Activated B cell treated with CpG ODN at 0.5 μM for 24 hours (primary cell): ENCODE measurements around the gene CXCR5. TPM values are rescaled to one million over a fixed set of nuclear protein-coding genes. Genes with fewer than 3 reads are reported as not detected.

Experiments used
- ATAC-seq: fragments of 200-7000 bp; cut with Tn5 transposase; one replicate; pipeline ENCODE4 v1.10.0; 2021; ENCODE audit warnings: low read depth, mild to moderate bottlenecking, moderate library complexity
- CTCF ChIA-PET: fragments of 350-600 bp; sonication (Branson Sonifier 250); formaldehyde crosslinking; loops from one replicate; lab custom pipeline; 2021; ENCODE audit warnings: antibody characterized with exemption; lab: Charles Lee
- POLR2A ChIA-PET: fragments of 350-600 bp; sonication (Branson Sonifier 250); formaldehyde crosslinking; loops from one replicate; lab custom pipeline; 2021; ENCODE audit warnings: antibody characterized with exemption; lab: Charles Lee
- DNase-seq: peaks from one replicate; pipeline ENCODE4 v3.0.0; 2022
- H3K27ac Mint-ChIP-seq: one replicate; pipeline ENCODE4 v1.8.0; 2020; ENCODE audit warnings: mixed read lengths
- H3K27me3 Mint-ChIP-seq: one replicate; pipeline ENCODE4 v1.8.0; 2021; ENCODE audit warnings: mixed read lengths
- H3K36me3 Mint-ChIP-seq: one replicate; pipeline ENCODE4 v1.8.0; 2021; ENCODE audit warnings: low read depth, mixed read lengths
- H3K4me1 Mint-ChIP-seq: one replicate; pipeline ENCODE4 v1.8.0; 2021; ENCODE audit warnings: mixed read lengths
- H3K4me3 Mint-ChIP-seq: one replicate; pipeline ENCODE4 v1.8.0; 2020; ENCODE audit warnings: mild to moderate bottlenecking, mixed read lengths
- H3K9me3 Mint-ChIP-seq: one replicate; pipeline ENCODE4 v1.8.0; 2020; ENCODE audit warnings: mixed read lengths
- CTCF ChIP-seq: fragments of 200-600 bp; IDR thresholded peaks from one replicate; pipeline ENCODE4 v1.8.0; 2022; ENCODE audit warnings: antibody characterized with exemption, mild to moderate bottlenecking
- intact Hi-C: fragments of 100-400 bp; cut with micrococcal nuclease; formaldehyde crosslinking; loops from one replicate; pipeline ENCODE4 v1.15.1; 2024
- total RNA-seq: library from RNA; stranded (reverse); gene quantifications from 2 replicates; pipeline ENCODE4 v1.2.3, GENCODE V29; 2022

The CXCR5 gene
- total RNA-seq, 1 donor from 2014 or later = 199 TPM

- TF ChIP-seq CTCF = no peak
- ChIA-PET CTCF (interaction anchor here (0.7 kb wide), 1 partner anchor 117 kb away, joined by 3 read pairs; no protein-coding TSS in a partner anchor), POLR2A (interaction anchor here (0.6 to 2.0 kb wide), 3 partner anchors 13 to 19 kb away, joined by 3 to 4 read pairs (median 4); no protein-coding TSS in a partner anchor)
- H3K27me3 Mint-ChIP-seq = no peaks in the 10 kb centered on the region
- no peak for DNase-seq
- ATAC-seq = no peak
- H3K9me3 Mint-ChIP-seq = no peaks in the 10 kb centered on the region
- peaks cover 31% of the 10 kb centered on the region for H3K4me1 Mint-ChIP-seq
- intact Hi-C loops = no loop called here
- H3K27ac Mint-ChIP-seq = peak overlapping the region; percentile 24
- H3K36me3 Mint-ChIP-seq = peaks cover 54% of the 10 kb centered on the region
- no peak overlapping the region for H3K4me3 Mint-ChIP-seq
Measured at GRCh38 chr11:118901494-118902335, 18.0 kb downstream of the CXCR5 start.

- Mint-ChIP-seq H3K27me3 (no peaks in the 10 kb centered on the region), H3K36me3 (peaks cover 54% of the 10 kb centered on the region), H3K27ac (no peak overlapping the region), H3K4me3 (no peak overlapping the region), H3K9me3 (no peaks in the 10 kb centered on the region), H3K4me1 (peaks cover 31% of the 10 kb centered on the region)
- DNase-seq = no peak
- intact Hi-C loops = no loop called here
- ATAC-seq = no peak
- TF ChIP-seq CTCF = no peak
- ChIA-PET POLR2A (interaction anchor here (1.5 to 2.0 kb wide), 2 partner anchors 7 to 110 kb away, joined by 4 to 6 read pairs; no protein-coding TSS in a partner anchor), CTCF (interaction anchor here (0.7 to 7.9 kb wide), 2 partner anchors 28 to 118 kb away, joined by 3 to 55 read pairs; no protein-coding TSS in a partner anchor)
Measured at GRCh38 chr11:118902336-118903203, 18.9 kb downstream of the CXCR5 start.

GRCh38 chr11:118903204-118904015 is 19.7 kb downstream of the CXCR5 start:
- Mint-ChIP-seq H3K27me3 (no peaks in the 10 kb centered on the region), H3K4me3 (no peak overlapping the region), H3K27ac (no peak overlapping the region), H3K9me3 (no peaks in the 10 kb centered on the region), H3K4me1 (peaks cover 25% of the 10 kb centered on the region), H3K36me3 (peaks cover 51% of the 10 kb centered on the region)
- no peak for ATAC-seq
- CTCF ChIA-PET = interaction anchor here (7.9 kb wide), 1 partner anchor 27 kb away, joined by 55 read pairs; no protein-coding TSS in a partner anchor
- POLR2A ChIA-PET = interaction anchor here (0.6 to 2.0 kb wide), 5 partner anchors 8 to 111 kb away, joined by 3 to 8 read pairs (median 6); no protein-coding TSS in a partner anchor
- no peak for TF ChIP-seq CTCF
- intact Hi-C loops = no loop called here
- no peak for DNase-seq

- intact Hi-C loops = loop anchor here (1.0 to 2.0 kb wide), 5 partner anchors 23 to 289 kb away; partner anchors contain the start of genes SLC37A4 and UPK2
- H3K4me1 Mint-ChIP-seq = peaks cover 39% of the 10 kb centered on the region
- ChIA-PET CTCF (interaction anchor here (0.7 to 7.9 kb wide), 10 partner anchors 13 to 218 kb away, joined by 3 to 55 read pairs (median 3); partner anchors contain the start of genes BCL9L, DDX6 and UPK2), POLR2A (interaction anchor here (1.4 to 9.2 kb wide), 3 partner anchors 21 to 117 kb away, joined by 3 to 57 read pairs (median 4); partner anchors contain the start of gene DDX6)
- H3K36me3 Mint-ChIP-seq = peaks cover 26% of the 10 kb centered on the region
- TF ChIP-seq CTCF = peak; percentile 64
- DNase-seq (peak; percentile 77), ATAC-seq (peak; percentile 85)
- H3K27me3 Mint-ChIP-seq = no peaks in the 10 kb centered on the region
- peak overlapping the region; percentile 53 for H3K27ac Mint-ChIP-seq
- no peaks in the 10 kb centered on the region for H3K9me3 Mint-ChIP-seq
- no peak overlapping the region for H3K4me3 Mint-ChIP-seq
Measured at GRCh38 chr11:118907051-118908042, 23.7 kb downstream of the CXCR5 start.
